HepG2 (cell line): ENCODE measurements around the gene TOLLIP. TPM values are rescaled to one million over a fixed set of nuclear protein-coding genes. Genes with fewer than 3 reads are reported as not detected.

Experiments used
- ARNT2 ChIP-seq: sonication (generic); formaldehyde crosslinking; IDR thresholded peaks from 2 replicates; pipeline ENCODE4 v1.8.0; 2022; ENCODE audit warnings: mild to moderate bottlenecking, low read depth, missing genetic modification reagents, moderate library complexity
- BCL6 ChIP-seq: IDR thresholded peaks from 2 replicates; pipeline ENCODE4 v1.6.1; 2016; ENCODE audit warnings: missing genetic modification reagents, missing compliant biosample characterization
- BHLHE40 ChIP-seq: IDR thresholded peaks from 2 replicates; pipeline ENCODE4 v1.6.1; 2011; ENCODE audit warnings: low read length, improper control_type of control experiment
- CBX5 ChIP-seq: sonication (generic); formaldehyde crosslinking; IDR thresholded peaks from 2 replicates; pipeline ENCODE4 v1.4.0; 2020; ENCODE audit warnings: missing genetic modification reagents, borderline replicate concordance
- ESRRA ChIP-seq: sonication (generic); formaldehyde crosslinking; IDR thresholded peaks from 2 replicates; pipeline ENCODE4 v1.5.1; 2020; ENCODE audit warnings: mild to moderate bottlenecking, low read depth, missing genetic modification reagents
- HNRNPK ChIP-seq: fragments of 200-400 bp; formaldehyde crosslinking; IDR thresholded peaks from 2 replicates; pipeline ENCODE4 v1.6.1; 2018; ENCODE audit warnings: low read length, low read depth, moderate library complexity, mild to moderate bottlenecking; ENCODE audit not compliant: poor library complexity, severe bottlenecking
- KAT2B ChIP-seq: fragments of 150-350 bp; IDR thresholded peaks from 2 replicates; pipeline ENCODE4 v1.6.1; 2014; ENCODE audit warnings: low read depth, low read length, borderline replicate concordance
- LCORL ChIP-seq, 2 experiments: fragments of 450-650 bp in 1 of 2; sonication (generic) in 1 of 2; formaldehyde crosslinking in 1 of 2; IDR thresholded peaks; 2 replicates each; pipeline versions ENCODE4 v1.5.0 to v1.6.1; 2017 to 2020; ENCODE audit warnings: antibody characterized with exemption in 1 of 2, missing genetic modification reagents in 1 of 2
- MBD4 ChIP-seq: IDR thresholded peaks from 2 replicates; pipeline ENCODE4 v1.6.1; 2012; ENCODE audit warnings: low read length, inconsistent platforms, borderline replicate concordance
- PAXIP1 ChIP-seq: sonication (generic); formaldehyde crosslinking; conservative IDR thresholded peaks from 2 replicates; pipeline ENCODE4 v1.4.0; 2020; ENCODE audit warnings: mild to moderate bottlenecking, missing genetic modification reagents, moderate library complexity
- RFX1 ChIP-seq: fragments of 450-650 bp; IDR thresholded peaks from 2 replicates; pipeline ENCODE4 v1.6.1; 2017
- ZFP41 ChIP-seq: sonication (generic); formaldehyde crosslinking; IDR thresholded peaks from 2 replicates; pipeline ENCODE4 v1.4.0; 2020; ENCODE audit warnings: mild to moderate bottlenecking, missing genetic modification reagents, borderline replicate concordance
- ZFP62 ChIP-seq: sonication (generic); formaldehyde crosslinking; IDR thresholded peaks from 2 replicates; pipeline ENCODE4 v1.4.0; 2020; ENCODE audit warnings: missing genetic modification reagents
- ZNF12 ChIP-seq: sonication (generic); formaldehyde crosslinking; IDR thresholded peaks from 2 replicates; pipeline ENCODE4 v1.5.0; 2020; ENCODE audit warnings: missing genetic modification reagents
- ZNF138 ChIP-seq: sonication (generic); formaldehyde crosslinking; IDR thresholded peaks from 2 replicates; pipeline ENCODE4 v1.5.0; 2020; ENCODE audit warnings: mild to moderate bottlenecking, low read depth, missing genetic modification reagents
- ZNF280B ChIP-seq: sonication (generic); formaldehyde crosslinking; IDR thresholded peaks from 2 replicates; pipeline ENCODE4 v1.5.0; 2020; ENCODE audit warnings: missing genetic modification reagents, mild to moderate bottlenecking, borderline replicate concordance
- ZNF496 ChIP-seq: sonication (generic); formaldehyde crosslinking; IDR thresholded peaks from 2 replicates; pipeline ENCODE4 v1.8.1; 2023; ENCODE audit warnings: mild to moderate bottlenecking, moderate library complexity, missing genetic modification reagents; ENCODE audit not compliant: insufficient replicate concordance
- ZNF552 ChIP-seq: sonication (generic); formaldehyde crosslinking; IDR thresholded peaks from 2 replicates; pipeline ENCODE4 v1.9.0; 2022; ENCODE audit warnings: missing genetic modification reagents, mild to moderate bottlenecking, borderline replicate concordance
- ZNF569 ChIP-seq: sonication (generic); formaldehyde crosslinking; IDR thresholded peaks from 2 replicates; pipeline ENCODE4 v1.5.0; 2020; ENCODE audit warnings: mild to moderate bottlenecking, missing genetic modification reagents, moderate library complexity, borderline replicate concordance
- ZNF724P ChIP-seq: sonication (generic); formaldehyde crosslinking; IDR thresholded peaks from 2 replicates; pipeline ENCODE4 v1.8.0; 2022; ENCODE audit warnings: missing genetic modification reagents, borderline replicate concordance
- polyA plus RNA-seq, 8 experiments: library from polyadenylated mRNA; depleted of rRNA in 3 of 8; stranded (reverse) in 7 of 8; unstranded in 1 of 8; fragments of >200 nt; fragmentation: Illumina TruSeq in 4 of 8; extraction: Trizol in 4 of 8; gene quantifications; 2 replicates each; pipeline versions ENCODE4 v1.2.1 to v1.2.3, GENCODE V29; 2011 to 2016; ENCODE audit warnings: low read depth in 4 of 8, missing spikeins in 1 of 8, mixed read lengths in 1 of 8; ENCODE audit not compliant: insufficient read depth in 1 of 8
- total RNA-seq, 5 experiments: library from RNA; depleted of rRNA; stranded (reverse); fragments of >200 nt; fragmentation: Illumina TruSeq; extraction: Trizol; gene quantifications; 2 replicates each; pipeline ENCODE4 v1.2.3, GENCODE V29; 2016; ENCODE audit warnings: low read depth in 1 of 5
- TF ChIP-seq, protein P1 (sequence below): sonication (generic); formaldehyde crosslinking; IDR thresholded peaks from 2 replicates; pipeline ENCODE4 v1.8.1; 2023; ENCODE audit warnings: mild to moderate bottlenecking, moderate library complexity, missing genetic modification reagents
- TF ChIP-seq, protein P2 (sequence below): sonication (generic); formaldehyde crosslinking; IDR thresholded peaks from 2 replicates; pipeline ENCODE4 v1.4.0; 2020; ENCODE audit warnings: mild to moderate bottlenecking, low read depth, missing genetic modification reagents

Gene TOLLIP
- total and polyA plus RNA-seq, 2 of the 13 experiments (the other 11 are each of a cell fraction or from before 2014, with no cell fraction given) = 25.9 to 47.5 TPM

- no peak for TF ChIP-seq ZNF496
- no peak for TF ChIP-seq RFX1
- TF ChIP-seq ZNF569 (CRISPR knock-in tag) = no peak
- TF ChIP-seq BHLHE40 = no peak; the same call in 1 of the 2 replicates
- no peak for TF ChIP-seq ZNF138
- TF ChIP-seq ZNF280B (CRISPR knock-in tag) = no peak
- TF ChIP-seq ZNF12 (CRISPR knock-in tag) = peak; percentile 85
- TF ChIP-seq KAT2B = no peak
- TF ChIP-seq HNRNPK = no peak
- TF ChIP-seq, protein P1, sequence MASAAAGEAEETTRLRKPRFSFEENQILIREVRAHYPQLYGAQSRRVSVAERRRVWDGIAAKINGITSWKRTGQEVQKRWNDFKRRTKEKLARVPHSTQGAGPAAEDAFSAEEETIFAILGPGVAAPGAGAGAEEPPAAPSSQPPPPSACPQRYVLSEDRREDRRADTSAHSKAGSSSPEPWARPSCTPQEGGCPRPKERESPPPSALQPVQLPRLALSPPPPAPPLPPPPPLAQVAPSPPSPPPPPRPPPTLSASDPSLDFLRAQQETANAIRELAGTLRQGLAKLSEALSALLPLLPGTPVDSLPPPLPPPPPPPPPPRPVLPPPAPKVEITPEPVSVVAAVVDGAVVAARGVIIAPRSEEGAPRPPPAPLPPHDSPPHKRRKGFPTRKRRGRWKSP (CRISPR knock-in tag) = 0 out of 2 replicates have a peak, but pooled peaks have one; percentile 26
- TF ChIP-seq ARNT2 (CRISPR knock-in tag) = 0 out of 2 replicates have a peak, but pooled peaks have one; percentile 34
- peak; percentile 71 for TF ChIP-seq BCL6 (CRISPR knock-in tag)
- peak; percentile 78 for TF ChIP-seq PAXIP1 (CRISPR knock-in tag)
- TF ChIP-seq ZNF724P (CRISPR knock-in tag) = no peak
- TF ChIP-seq ZNF552 (CRISPR knock-in tag) = no peak; the same call in 1 of the 2 replicates
- TF ChIP-seq, protein P2, sequence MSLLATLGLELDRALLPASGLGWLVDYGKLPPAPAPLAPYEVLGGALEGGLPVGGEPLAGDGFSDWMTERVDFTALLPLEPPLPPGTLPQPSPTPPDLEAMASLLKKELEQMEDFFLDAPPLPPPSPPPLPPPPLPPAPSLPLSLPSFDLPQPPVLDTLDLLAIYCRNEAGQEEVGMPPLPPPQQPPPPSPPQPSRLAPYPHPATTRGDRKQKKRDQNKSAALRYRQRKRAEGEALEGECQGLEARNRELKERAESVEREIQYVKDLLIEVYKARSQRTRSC = no peak
- no peak for TF ChIP-seq LCORL (IDR thresholded peaks at IDR 0.05)
- peak; percentile 72 for TF ChIP-seq LCORL (CRISPR knock-in tag; IDR thresholded peaks at IDR 0.05)
- TF ChIP-seq CBX5 (CRISPR knock-in tag) = peak; percentile 80; the same call in 1 of the 2 replicates
- no peak for TF ChIP-seq ZFP62 (CRISPR knock-in tag)
- TF ChIP-seq MBD4 = no peak
- TF ChIP-seq ESRRA (CRISPR knock-in tag) = no peak
- no peak for TF ChIP-seq ZFP41 (CRISPR knock-in tag)
Observed at GRCh38 chr11:1298695-1299492, 10.5 kb downstream of the TOLLIP start (continued).
